HG02678 (cell line): ENCODE data around the gene PHLDA3.

Source experiments
- ATAC-seq: cut with Tn5 transposase; IDR thresholded peaks from one replicate; pipeline ENCODE4 v1.9.1; 2021; ENCODE audit warnings: mild to moderate bottlenecking, moderate library complexity; ENCODE audit not compliant: unreplicated experiment

Gene PHLDA3

DNA sequence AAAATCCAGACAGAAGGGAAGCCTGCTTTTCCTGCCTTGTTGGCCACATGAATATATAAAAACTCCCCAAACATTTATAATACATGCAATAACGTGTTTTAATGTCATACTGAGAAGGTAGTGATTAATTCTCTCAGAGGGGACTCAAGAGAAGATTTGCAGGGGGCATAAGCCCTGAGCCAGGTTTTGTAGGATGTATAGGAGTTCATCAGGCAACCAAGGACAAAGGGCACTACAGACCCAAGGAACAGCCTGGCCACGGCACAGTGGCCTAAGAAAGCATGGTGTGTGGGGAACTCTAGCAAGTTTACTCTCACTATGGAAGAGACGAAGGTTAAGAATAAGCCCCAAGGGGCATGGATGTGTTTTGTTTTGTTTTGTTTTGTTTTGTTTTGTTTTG, 32.0 kb downstream of the PHLDA3 start:
- no peak for ATAC-seq

DNA sequence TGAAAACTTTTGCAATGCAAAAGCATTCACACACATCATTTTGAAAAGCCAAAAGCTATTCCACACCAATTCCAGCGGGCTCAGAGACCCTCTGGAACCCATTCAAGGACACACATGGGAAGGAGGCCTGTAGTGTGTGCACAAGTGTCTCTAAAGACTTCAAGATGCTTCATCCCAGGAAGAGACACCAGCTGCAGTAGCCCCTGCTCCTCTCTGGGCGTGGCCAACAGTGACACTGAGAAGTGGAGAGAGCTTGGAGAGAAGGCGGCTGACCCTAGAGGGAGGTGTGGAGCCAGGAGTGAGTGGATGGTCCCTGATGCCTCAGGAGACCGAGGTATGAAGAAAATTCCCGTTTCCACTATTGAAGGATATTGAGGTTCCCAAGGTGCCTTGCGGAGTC, 32.6 kb downstream of the PHLDA3 start:
- no peak for ATAC-seq

DNA sequence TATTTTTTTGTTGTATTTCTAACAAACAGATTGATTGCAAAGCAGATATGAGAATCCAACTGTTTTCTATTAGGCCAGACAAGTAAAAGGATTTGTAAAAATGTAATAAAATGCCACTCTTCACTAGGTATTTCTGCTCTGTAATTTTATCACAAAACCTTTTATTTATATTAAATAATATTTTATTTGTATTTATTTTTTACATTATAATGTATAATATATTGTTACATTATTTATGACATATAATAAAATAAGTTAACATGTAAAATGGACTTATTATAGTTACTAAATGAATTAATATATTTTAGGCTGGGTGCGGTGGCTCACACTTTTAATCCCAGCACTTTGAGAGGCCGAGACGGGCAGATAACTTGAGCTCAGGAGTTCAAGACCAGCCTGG, 34.7 kb downstream of the PHLDA3 start:
- no peak for ATAC-seq

DNA sequence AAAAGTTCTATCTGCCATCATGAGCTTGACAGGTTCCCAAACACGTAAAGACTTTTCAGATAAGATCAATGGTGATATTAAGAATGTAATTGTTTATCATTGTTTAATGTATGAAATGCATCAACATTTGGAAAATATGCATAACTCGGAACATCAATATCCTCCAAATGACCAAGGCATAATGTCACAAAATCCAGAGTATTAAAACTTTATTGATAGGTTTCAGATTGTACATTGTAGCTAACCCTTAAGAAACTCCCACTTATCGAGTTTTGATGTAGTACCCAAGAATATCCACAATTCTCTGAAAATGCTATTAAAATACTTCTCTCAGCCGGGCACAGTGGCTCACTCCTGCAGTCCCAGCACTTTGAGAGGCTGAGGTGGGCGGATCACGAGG, 35.4 kb downstream of the PHLDA3 start:
- no peak for ATAC-seq

DNA sequence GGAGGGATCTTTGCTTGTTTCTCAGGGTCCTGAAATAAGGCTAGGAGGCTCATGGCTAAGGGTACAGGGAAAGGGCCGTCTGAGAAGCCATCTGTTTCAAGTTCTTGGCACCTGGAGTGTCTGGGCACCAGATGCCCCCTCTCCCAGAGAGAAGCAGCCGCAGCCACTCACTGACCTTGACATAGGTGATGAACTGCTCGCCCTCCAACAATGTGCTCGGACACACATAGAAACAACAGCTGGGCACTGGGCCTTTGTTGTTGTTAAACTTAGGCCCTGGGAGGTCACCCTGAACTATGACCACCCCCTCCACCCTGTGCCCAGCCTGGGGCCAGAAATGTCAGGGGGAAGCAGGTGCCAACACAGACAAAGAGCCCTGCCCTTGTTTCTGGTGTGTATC, 38.2 kb downstream of the PHLDA3 start:
- ATAC-seq = no peak

DNA sequence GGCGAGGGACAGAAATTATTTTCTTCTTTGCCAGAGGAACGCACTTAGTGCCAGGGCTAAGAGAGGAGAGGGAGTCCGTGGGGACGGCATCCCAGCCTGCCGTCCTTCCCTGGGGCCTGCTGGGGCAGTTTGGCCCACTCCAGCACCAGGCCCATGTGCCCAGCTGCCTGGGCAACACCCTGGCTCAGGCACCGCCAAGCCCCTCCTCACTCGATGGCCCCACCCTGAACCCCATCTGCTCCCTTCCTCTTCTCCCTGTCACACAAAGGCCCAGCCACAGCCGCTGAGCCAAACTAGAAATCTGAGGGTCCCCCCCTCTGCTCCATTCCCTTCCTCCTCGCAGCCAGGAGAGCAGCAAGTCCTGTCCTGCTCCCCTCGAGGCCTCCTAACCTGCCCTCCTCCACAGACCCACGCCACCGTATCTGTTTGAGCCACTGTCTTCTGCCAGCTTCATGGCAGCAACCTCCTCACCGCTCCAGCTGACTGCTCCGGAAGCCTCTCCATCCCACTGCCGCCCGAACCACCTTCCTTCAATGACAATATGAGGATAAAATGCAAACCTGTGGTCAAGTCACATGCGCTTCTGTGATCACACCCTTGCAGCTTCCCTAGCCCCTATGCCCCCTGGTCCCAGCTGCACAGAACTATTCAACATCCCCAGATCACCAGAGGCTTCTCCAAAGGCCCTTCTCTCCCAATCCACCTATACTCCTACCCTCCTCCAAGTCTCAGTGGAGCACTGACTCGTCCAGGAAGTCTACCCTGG, 39.1 kb downstream of the PHLDA3 start:
- no peak for ATAC-seq

DNA sequence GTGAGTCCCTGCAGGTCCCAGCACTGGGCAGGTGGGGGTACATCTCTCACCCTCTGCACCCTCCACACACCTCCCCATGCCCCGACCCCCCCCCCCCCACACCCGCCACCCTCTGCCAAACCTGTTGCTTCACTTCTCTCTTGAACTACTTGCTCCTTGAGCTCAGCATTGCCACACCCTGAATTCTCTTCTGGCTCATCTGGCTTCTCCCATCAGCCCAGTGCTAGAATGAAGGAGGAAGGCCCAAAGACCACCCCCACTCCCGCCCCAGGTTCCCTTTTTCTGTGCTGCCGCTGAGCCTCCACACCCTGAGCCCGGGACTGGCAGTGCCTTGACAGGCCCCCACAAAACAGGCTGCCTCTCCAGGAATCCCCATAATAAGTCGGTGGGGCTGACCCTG, 41.0 kb downstream of the PHLDA3 start:
- ATAC-seq = no peak

DNA sequence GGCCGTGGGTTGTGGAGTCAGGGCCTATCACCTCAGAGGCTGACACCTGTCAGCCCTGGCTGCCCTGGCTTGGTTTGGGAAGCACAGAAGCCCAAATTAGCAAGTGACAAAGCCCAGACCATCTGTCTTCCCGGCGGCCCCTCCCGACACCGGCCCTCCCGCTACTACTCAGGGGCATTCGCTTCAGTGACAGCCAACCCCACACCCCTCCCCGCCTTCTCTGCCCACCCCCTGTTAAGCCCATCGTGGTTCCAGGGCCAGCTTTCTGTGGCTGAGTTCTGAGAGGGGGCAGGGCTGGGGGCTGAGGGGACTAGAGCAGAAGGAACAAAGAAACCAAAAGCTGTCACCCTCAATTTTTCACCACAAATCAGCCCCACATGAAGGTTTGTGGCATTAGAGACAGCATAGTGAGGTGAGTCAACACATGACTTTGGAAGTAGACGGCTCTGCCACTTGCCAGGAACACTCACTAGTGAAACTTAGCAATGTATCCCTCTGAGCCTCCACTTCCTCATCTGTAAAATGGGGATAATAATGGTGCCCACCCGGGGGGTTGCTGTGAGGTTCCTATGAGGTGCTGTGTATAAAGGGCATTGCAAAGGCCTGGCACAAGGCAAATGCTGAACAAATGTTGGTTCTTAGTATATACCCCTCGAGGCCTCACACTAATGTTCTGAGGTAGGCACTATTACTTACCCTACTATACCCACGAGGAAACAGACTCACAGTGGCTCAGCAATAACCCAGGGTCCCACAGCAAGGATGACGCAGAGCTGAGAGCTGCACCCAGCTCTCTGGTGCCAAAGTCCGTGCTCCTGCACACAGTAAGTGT, 42.3 kb downstream of the PHLDA3 start:
- no peak for ATAC-seq

DNA sequence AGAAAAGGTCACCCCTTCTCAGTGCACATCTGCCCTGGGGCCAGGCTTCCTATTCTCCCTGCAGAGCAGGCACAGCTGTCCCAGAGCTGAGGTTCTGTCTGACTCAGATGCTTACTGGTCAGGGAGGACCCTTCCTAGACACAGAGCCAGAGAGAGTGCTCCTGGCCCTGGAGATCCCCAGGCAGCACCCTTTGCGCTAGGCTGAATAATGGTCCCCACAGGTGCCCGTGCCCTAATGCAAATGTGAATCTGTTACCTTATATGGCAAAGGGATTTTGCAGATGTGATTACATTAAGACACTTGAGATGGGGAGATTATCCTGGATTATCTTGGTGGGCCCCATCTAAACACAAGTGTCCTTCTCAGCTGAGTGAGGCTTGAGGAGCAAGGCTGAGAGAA, 44.8 kb downstream of the PHLDA3 start:
- no peak for ATAC-seq

DNA sequence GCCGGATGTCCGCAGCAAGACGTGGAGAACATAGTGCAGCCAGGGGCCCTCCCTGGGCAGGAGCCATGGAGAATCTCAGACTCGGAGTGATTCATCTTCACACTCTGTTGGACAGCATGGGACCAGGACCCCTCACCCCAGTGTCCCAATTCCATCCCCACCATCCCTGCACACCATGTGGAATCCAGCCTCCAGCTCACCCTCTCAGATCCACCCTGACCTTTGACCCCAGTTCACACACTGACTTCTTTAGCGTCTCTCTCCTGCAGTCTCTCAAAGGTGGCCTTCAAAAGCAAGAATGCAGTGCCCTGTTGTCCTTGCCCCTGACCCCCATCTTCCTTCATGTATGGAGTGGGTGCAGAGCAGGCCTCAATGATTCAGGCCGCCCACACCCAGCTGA, 45.3 kb downstream of the PHLDA3 start:
- no peak for ATAC-seq

DNA sequence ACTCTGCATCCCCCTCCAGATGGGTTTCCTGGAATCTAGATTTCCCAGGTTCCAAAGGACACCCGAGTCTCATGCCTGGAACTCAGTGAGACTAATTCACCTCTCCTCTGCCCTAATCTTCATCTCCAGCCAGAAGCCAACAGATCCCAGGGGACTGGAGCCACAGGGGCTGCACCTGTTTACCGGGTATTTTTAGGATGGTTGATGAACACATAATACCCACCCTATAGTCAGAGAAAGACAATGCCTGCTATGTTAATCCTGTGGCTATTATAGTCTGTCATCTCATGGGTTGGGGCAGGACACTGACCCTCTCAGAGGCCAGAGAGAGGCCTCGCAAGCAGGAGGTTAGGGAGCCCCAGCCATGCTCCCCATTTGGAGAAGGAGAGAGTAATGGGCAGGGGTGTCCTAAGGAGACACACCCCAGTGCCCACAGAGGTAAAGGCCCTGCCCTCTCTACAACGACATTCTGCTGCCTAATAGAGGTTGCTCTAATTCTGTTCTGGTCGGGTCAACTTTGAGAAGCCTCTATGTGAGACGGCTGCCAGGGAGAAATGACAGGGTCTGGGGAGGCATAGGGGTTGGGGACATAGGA, 46.5 kb downstream of the PHLDA3 start:
- ATAC-seq = no peak

DNA sequence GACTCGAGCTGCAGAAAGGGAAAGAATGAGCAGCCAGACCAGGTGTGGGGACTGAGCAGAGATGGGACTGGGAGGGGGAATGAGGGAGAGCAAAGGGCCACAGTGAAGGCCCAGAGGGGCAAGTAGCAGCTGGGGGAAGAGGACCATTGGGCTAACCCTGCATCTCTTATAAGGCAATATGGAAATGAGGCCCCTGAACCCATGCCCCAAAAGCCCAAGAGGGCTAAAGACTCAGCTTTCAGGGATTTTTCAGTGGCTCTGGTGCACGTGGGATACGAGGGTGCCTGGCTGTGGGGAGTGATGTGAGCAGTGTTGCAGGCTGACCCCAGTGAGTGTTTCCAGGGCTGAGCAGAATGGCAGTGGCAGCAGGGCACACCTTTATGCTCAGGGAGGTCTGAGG, 47.0 kb downstream of the PHLDA3 start:
- ATAC-seq = no peak

DNA sequence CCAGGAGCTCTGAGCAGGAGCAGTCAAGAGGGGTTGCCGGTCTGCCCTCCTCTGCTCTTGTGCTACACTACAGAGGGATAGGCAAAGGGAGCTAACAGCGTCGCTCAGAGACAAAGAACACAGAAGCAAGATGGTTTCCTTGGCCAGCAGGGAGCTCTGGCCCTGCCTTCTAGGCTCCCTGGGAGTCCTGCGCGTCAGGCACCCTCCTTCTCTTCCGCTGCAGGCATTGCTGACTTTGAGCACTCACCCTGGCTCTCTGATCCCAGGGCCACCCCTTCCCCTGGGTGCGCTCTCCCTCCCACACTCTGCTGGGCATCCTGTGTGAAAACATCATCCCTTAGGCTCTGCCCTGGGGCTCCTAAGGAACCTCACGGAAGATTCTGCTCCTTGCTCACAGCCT, 47.9 kb downstream of the PHLDA3 start:
- no peak for ATAC-seq

DNA sequence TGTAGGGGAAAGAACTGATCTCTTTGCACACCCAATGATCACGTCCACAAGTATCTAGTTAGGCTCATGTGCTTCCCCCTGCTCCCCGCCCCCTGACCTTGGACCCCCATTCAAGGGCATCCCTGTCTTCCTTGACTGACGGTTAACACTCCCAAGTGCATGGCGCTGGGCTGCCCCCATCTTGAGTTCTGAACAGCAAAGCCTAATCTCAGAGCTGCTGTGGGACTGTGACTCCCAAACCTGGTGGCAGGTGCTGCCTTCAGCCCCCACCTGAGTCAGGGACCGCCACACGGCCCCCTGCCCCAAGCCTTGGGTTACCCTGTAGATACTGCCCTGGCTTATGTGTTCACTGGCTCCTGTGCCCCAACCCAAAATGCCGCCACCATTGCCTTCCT, 48.4 kb downstream of the PHLDA3 start:
- no peak for ATAC-seq

DNA sequence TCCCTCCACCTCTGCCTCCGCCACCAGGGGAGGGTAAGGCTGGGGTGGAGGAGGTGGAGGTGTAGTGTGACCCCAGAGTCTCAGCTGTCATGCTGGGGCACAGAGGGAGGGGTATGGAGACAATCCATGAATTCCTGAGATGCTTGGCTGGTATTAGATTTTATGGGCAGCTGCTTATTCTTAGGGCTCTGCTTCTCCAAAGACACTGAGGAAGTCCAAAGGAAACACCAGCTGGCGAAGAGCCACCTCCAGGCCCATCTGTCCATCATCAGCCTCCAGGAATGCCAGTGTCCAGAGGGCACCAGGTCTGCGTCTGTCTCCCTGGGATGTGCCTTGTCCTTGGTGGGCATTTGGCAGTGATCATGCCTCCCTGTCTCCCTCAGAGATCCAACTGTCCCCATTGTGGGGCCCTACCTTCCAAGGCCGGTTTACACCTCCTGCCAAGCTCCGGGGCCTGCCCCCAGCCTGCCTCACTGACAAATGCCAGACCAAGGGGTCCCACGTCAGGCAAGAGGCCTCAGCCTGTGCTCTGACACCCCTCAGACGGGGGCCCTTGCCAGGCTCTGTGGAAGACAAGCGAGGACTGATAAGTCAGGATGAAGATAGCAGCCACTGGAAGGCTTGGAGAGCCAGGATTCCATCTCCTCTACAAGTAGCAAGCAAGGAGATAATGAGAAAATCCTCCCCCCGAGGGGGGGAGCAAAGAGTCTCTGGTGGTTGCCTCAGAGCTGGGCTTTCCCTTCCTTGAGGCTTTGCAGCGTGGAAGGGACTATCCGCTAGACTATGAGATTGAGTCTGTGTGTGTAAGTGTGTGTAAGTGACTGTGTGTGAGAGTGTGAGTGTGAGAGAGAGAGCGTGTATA, 49.0 kb downstream of the PHLDA3 start:
- no peak for ATAC-seq

DNA sequence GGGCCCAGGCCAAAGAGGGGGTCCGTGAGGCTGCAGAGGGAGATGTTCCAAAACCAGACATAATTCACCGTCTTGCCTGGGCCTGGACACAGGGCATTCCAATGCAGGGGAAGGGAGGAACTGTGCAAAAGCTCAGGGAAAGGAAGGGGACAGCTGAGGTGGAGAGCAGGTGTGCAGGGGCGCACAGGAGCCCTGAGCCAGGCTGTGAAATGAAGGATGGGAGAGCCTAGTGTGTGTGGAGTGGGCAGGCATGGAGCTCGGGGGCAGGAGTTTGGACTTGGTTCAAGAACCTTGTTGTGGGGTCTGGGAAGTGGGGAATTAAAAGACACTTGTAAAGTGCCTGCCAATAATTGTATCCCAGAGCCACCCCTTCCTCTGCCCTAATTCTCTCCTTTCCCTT, 49.7 kb downstream of the PHLDA3 start:
- no peak for ATAC-seq

DNA sequence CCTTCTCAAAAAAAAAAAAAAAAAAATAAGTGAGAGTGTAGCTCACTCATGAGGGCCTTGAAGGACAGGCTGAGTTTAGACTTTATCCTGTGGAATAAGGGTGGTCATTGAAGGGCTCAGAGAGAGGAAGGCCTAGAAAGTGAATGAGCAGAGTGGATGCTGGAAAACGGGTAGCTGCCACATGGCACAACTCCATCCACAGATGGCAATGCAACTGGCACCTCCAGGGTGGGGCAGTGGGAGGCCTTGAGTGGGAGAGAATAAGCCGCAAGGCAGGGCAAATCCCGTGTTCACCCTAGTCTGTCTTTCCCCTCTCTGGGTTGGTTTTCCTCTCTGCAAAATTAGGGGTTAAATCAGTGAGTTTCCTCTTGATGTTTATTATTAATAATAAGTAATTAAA, 50.5 kb downstream of the PHLDA3 start:
- no peak for ATAC-seq
